H1 (cell line): Measurements from ENCODE around the gene OSBP2. TPM values are rescaled to one million over a fixed set of nuclear protein-coding genes. Genes with fewer than 3 reads are reported as not detected.

Experiments used
- ATF2 ChIP-seq: IDR thresholded peaks from 2 replicates; pipeline ENCODE4 v1.6.1; 2012; ENCODE audit warnings: low read length, inconsistent platforms
- E2F6 ChIP-seq: IDR thresholded peaks from 2 replicates; pipeline ENCODE4 v1.6.1; 2012; ENCODE audit warnings: inconsistent platforms
- KDM4A ChIP-seq: IDR thresholded peaks from one replicate; pipeline ENCODE4 v1.7.1; 2012; ENCODE audit warnings: low read depth, mild to moderate bottlenecking, moderate library complexity, low read length, inconsistent platforms; ENCODE audit not compliant: severe bottlenecking
- RAD21 ChIP-seq, 2 experiments: IDR thresholded peaks in 1 of 2; conservative IDR thresholded peaks in 1 of 2; 2 replicates each; pipeline ENCODE4 v1.6.1; 2011; ENCODE audit warnings: low read depth in 2 of 2, low read length in 2 of 2, improper control_type of control experiment in 1 of 2, inconsistent platforms in 1 of 2, mild to moderate bottlenecking in 1 of 2, moderate library complexity in 1 of 2
- SP2 ChIP-seq: IDR thresholded peaks from 2 replicates; pipeline ENCODE4 v1.6.1; 2012; ENCODE audit warnings: mild to moderate bottlenecking, low read length, inconsistent platforms
- SUZ12 ChIP-seq: fragments of 200-600 bp; sonication (generic); IDR thresholded peaks from 2 replicates; pipeline ENCODE4 v1.6.1; 2012; ENCODE audit warnings: mild to moderate bottlenecking, inconsistent platforms, low read length, moderate library complexity, mixed read lengths
- TBP ChIP-seq: IDR thresholded peaks from 2 replicates; pipeline ENCODE4 v1.6.1; 2011; ENCODE audit warnings: low read depth, low read length, improper control_type of control experiment
- polyA plus RNA-seq, 7 experiments: library from polyadenylated mRNA; depleted of rRNA in 3 of 7; stranded (reverse) in 5 of 7; unstranded in 2 of 7; fragments of >200 nt in 5 of 7; fragments of 200-250 nt in 2 of 7; gene quantifications; 1 replicate in 5 of 7; 2 replicates in 1 of 7; 4 replicates in 1 of 7; pipeline versions ENCODE4 v1.2.1 to v1.2.3, GENCODE V29; 2011 to 2013; ENCODE audit warnings: missing spikeins in 2 of 7, mixed read lengths in 2 of 7
- total RNA-seq: library from RNA; stranded (reverse); fragmentation: NEBNext Ultra II Directional; extraction: Animal tissue kit (Norgen Biotek cat#: 25700); gene quantifications from 2 replicates; pipeline ENCODE4 v1.2.1, GENCODE V29; 2021

The OSBP2 gene
- total and polyA plus RNA-seq, 2 of the 8 experiments (the other 6 are each of a cell fraction or from before 2014, with no cell fraction given), result 3.4 to 3.7 TPM

GRCh38 chr22:30927806-30928205 is 233.1 kb downstream of the OSBP2 start (continued):
- TF ChIP-seq ATF2, result no peak
- no peak for TF ChIP-seq SP2
- TF ChIP-seq KDM4A, result no peak
- TF ChIP-seq RAD21 (IDR thresholded peaks at IDR 0.05 in 1 of 2, conservative IDR thresholded peaks at IDR 0.05 in 1 of 2; ENCODE audit: low read depth in 2 of 2, low read length in 2 of 2), result no peak
- no peak for TF ChIP-seq E2F6
- no peak for TF ChIP-seq SUZ12
- no peak for TF ChIP-seq TBP
